GM12873 (cell line): ENCODE measurements around the gene THAP4.
A peak's percentile ranks its signal among the peaks of the same experiment; 100 is the strongest.

Experiments used
- TF ChIP-seq, protein P1 (sequence below): IDR thresholded peaks from 2 replicates; pipeline ENCODE4 v1.5.1; 2012; ENCODE audit warnings: low read depth, mild to moderate bottlenecking, moderate library complexity, low read length, control low read depth; ENCODE audit not compliant: insufficient read depth; ENCODE audit errors: missing control alignments

THAP4 gene

GRCh38 chr2:241606186-241606585 is 30.8 kb downstream of the THAP4 start:
- TF ChIP-seq, protein P1, sequence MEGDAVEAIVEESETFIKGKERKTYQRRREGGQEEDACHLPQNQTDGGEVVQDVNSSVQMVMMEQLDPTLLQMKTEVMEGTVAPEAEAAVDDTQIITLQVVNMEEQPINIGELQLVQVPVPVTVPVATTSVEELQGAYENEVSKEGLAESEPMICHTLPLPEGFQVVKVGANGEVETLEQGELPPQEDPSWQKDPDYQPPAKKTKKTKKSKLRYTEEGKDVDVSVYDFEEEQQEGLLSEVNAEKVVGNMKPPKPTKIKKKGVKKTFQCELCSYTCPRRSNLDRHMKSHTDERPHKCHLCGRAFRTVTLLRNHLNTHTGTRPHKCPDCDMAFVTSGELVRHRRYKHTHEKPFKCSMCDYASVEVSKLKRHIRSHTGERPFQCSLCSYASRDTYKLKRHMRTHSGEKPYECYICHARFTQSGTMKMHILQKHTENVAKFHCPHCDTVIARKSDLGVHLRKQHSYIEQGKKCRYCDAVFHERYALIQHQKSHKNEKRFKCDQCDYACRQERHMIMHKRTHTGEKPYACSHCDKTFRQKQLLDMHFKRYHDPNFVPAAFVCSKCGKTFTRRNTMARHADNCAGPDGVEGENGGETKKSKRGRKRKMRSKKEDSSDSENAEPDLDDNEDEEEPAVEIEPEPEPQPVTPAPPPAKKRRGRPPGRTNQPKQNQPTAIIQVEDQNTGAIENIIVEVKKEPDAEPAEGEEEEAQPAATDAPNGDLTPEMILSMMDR = no peak

DNA sequence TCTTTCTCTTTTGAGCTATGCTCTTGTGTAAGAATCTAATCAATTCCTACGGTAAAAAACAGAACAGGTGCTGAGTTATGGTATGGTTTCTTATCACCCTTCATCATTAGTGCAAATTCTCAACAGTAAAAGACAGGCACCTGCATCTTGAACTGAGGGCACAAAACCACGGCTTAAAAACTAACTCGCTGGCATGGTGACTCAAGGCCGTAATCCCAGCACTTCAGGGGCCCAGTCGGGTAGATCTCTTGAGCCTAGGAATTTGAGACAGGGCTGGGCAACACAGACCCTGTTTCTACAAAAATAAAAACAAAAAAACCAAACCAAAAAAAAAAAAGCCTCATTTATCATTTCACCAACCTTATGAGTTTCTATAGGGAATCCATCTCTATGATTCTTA is 33.3 kb downstream of the THAP4 start:
- TF ChIP-seq, protein P1 = no peak

GRCh38 chr2:241602720-241603119 is 34.2 kb downstream of the THAP4 start:
- TF ChIP-seq, protein P1 = no peak

- TF ChIP-seq, protein P1 = no peak
Measured at GRCh38 chr2:241601841-241602240, 35.1 kb downstream of the THAP4 start.

DNA sequence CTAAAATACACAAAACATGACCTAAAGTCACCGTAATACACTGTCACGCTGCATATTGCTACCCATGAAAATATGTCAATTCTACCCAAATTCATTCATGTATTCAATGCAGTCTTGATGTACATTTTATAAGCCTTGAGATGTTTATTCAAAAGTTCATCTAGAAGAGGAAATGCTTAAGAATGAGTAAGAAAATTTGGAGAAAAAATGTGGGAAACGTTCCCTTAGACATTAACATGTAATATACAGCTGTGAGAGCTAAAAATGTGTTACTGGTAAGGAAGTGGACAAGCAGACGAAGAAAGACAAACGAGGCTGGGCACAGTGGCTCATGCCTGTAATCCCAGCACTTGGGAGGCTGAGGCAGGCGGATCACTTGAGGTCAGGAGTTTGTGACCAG is 37.3 kb downstream of the THAP4 start:
- TF ChIP-seq, protein P1 = no peak

- TF ChIP-seq, protein P1 = peak; percentile 34
Measured at GRCh38 chr2:241598487-241598886, 38.5 kb downstream of the THAP4 start.

DNA sequence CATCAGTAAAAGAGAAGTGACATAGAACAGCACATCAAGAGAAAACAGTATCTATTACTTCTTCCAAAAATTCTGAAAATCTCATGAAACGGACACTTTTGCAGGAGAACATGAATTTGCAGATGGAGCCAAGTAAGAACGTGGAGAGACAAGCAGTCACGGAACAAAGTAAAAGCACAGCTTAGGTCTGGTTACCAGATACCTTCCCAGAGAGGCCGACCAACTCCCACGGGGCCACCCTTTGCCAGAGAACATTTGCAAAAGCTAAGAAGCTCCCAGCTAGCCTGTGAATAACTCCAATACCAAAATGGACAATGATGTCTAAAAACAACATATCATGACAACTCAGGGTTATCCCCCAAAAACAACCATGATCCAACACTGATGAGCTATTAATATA is 38.9 kb downstream of the THAP4 start:
- TF ChIP-seq, protein P1 = no peak
